ENCODE results near the gene IBSP. TPM values are rescaled to one million over a fixed set of nuclear protein-coding genes. Genes with fewer than 3 reads are reported as not detected.

IBSP gene
- total RNA-seq, 1 donor from 2014 or later, result not detected

- H3K27me3 ChIP-seq (ENCODE audit: low read depth), result no peaks in the 10 kb centered on the region
- H3K4me3 ChIP-seq, result no peak overlapping the region
- no peaks in the 10 kb centered on the region for H3K9me3 ChIP-seq
- no peak overlapping the region for H3K27ac ChIP-seq
- no peak for TF ChIP-seq CTCF (IDR thresholded peaks at IDR 0.05)
- intact Hi-C loops (cut with DNase I), result no loop called here
- DNase-seq (no peak), ATAC-seq (no peak)
- no peaks in the 10 kb centered on the region for H3K4me1 ChIP-seq
- H3K36me3 ChIP-seq, result no peaks in the 10 kb centered on the region
Observed at GRCh38 chr4:87783781-87784180, 15.6 kb upstream of the IBSP start.

GRCh38 chr4:87785731-87786509 lies 13.4 kb upstream of the IBSP start:
- DNase-seq, result no peak
- Histone ChIP-seq H3K9me3 (no peaks in the 10 kb centered on the region), H3K4me1 (no peaks in the 10 kb centered on the region), H3K27me3 (ENCODE audit: low read depth) (no peaks in the 10 kb centered on the region), H3K4me3 (no peak overlapping the region), H3K27ac (no peak overlapping the region), H3K36me3 (no peaks in the 10 kb centered on the region)
- no peak for TF ChIP-seq CTCF (IDR thresholded peaks at IDR 0.05)
- intact Hi-C loops (cut with DNase I), result no loop called here
- ATAC-seq, result no peak

GRCh38 chr4:87802858-87803257 lies 3.5 kb downstream of the IBSP start:
- DNase-seq (no peak), ATAC-seq (no peak)
- no peak for TF ChIP-seq CTCF (IDR thresholded peaks at IDR 0.05)
- intact Hi-C loops (cut with DNase I), result no loop called here
- no peaks in the 10 kb centered on the region for H3K4me1 ChIP-seq
- H3K36me3 ChIP-seq, result no peaks in the 10 kb centered on the region
- H3K9me3 ChIP-seq, result no peaks in the 10 kb centered on the region
- no peak overlapping the region for H3K27ac ChIP-seq
- H3K4me3 ChIP-seq, result no peak overlapping the region
- H3K27me3 ChIP-seq (ENCODE audit: low read depth), result no peaks in the 10 kb centered on the region

GRCh38 chr4:87803421-87803820 lies 4.1 kb downstream of the IBSP start:
- no peak for ATAC-seq
- Histone ChIP-seq H3K27me3 (ENCODE audit: low read depth) (no peaks in the 10 kb centered on the region), H3K4me3 (no peak overlapping the region), H3K4me1 (no peaks in the 10 kb centered on the region), H3K36me3 (no peaks in the 10 kb centered on the region), H3K27ac (no peak overlapping the region), H3K9me3 (no peaks in the 10 kb centered on the region)
- DNase-seq, result no peak
- no peak for TF ChIP-seq CTCF (IDR thresholded peaks at IDR 0.05)
- intact Hi-C loops (cut with DNase I), result no loop called here

GRCh38 chr4:87804871-87805270 lies 5.5 kb downstream of the IBSP start:
- Histone ChIP-seq H3K27ac (no peak overlapping the region), H3K4me1 (no peaks in the 10 kb centered on the region), H3K36me3 (no peaks in the 10 kb centered on the region), H3K27me3 (ENCODE audit: low read depth) (no peaks in the 10 kb centered on the region), H3K4me3 (no peak overlapping the region), H3K9me3 (no peaks in the 10 kb centered on the region)
- no peak for DNase-seq
- no peak for TF ChIP-seq CTCF (IDR thresholded peaks at IDR 0.05)
- intact Hi-C loops (cut with DNase I), result no loop called here
- ATAC-seq, result no peak

Measured in lower lobe of right lung (tissue), 2 donors.